Dedifferentiated amniotic fluid mesenchymal stem cell (primary cell): ENCODE data around the gene ZNF688.

Source experiments
- DNase-seq: peaks from one replicate; pipeline ENCODE4 v3.0.0-alpha.2; 2016; ENCODE audit errors: extremely low spot score

The ZNF688 gene

GRCh38 chr16:30585400-30586191, 14.1 kb upstream of the ZNF688 start, which contains the start of gene ZNF785:
Gene ZNF785 (minus strand): TSS chr16:30585697. CDS start chr16:30585611, 86 bp downstream.
- DNase-seq = peak; percentile 99

DNA sequence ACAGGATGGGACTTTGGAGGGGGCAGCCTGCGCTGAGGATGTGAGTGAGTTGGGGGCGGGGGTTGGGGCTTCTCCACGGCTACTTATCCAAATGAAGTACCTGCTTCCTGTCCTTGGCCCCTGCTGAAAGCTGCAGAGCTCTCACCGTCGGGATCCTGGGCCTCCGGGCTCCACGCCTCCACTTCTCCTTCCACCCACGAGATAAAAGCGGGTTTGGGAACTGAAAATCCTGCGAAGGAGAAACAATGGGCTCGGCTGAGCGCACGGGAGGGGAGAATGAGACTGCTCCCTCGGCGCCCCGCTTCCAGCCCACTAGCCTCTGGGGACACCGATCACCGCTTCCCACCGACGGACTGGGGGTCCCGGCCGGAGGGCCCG, 13.5 kb upstream of the ZNF688 start:
- no peak for DNase-seq

GRCh38 chr16:30582611-30583340, 11.3 kb upstream of the ZNF688 start:
- no peak for DNase-seq

DNA sequence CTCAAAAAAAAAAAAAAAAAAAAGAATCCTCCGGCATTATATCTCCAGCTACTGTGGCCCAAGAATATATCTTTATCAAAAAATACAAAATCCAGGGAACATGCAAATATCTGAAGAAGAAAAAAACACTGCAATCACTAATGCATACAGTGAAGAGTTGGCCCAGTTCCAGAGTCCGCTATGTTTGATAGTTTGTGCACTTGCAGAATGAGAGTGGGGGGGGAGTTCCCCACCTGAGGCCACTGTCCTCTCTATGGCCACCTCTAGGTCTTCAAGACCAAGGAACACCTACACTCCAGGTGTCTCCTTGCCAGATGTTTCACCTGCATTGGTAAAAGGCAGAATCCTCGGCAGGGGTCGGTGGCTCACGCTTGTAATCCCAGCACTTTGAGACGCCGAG, 9.9 kb upstream of the ZNF688 start:
- no peak for DNase-seq

- DNase-seq = no peak
Observed at GRCh38 chr16:30574678-30575077, 3.2 kb upstream of the ZNF688 start.

DNA sequence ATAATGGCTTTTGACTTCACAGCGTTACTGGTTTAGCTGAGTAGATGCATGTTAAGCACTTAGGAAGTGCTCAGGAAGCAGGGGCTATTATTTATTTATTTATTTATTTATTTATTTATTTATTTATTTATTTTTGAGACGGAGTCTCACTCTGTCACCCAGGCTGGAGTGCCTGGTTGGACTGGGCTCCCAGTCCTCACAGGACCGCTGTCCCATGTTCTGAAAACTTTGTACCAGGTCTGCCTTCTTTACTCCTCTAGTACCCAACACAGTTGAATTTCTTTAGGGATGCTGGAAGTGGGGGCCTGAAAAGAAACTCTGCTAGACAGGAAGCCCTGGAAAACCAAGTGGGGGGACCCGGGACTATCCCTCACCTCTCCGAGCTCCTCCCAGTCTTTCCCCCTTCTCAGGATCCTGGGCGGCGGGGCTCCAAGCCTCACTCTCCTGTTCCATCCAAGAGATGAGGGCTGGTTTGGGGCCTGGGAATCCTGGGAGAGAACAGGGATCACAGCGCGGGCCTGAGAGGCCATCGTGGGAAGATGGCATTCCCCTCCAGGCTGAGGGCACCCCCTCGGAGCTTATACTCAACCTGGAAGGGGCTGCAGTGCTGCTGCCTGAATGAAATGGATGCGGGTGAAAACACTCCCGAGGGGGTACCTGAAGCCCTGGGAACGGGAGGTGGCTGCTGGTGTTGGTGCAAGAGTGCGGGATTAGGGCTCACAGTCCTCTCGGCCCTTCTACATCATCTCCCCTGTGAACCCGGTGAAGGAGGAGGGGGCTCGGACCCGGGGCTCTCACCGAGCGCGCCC, 674 bp downstream of the ZNF688 start:
- no peak for DNase-seq

GRCh38 chr16:30569746-30570635, 1.5 kb downstream of the ZNF688 start:
- DNase-seq = no peak

DNA sequence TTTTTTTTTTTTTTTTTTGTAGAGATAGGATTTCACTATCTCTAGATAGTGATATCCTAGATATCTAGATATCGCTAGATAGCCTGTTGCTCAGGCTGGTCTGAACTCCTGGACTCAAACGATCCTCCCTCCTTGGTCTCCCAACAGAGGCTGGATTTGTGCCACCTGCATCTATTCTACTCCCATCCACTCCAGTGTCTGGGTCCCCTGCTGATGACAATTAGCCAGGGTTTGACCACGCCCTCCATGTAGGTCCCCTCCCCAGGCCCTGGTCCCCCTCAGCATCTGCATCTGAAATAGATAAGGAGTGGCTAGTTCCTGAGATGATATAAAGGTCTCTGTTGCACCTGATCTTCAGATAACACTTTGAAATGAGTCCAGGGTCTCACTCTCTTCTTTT, 2.2 kb downstream of the ZNF688 start:
- DNase-seq = no peak

DNA sequence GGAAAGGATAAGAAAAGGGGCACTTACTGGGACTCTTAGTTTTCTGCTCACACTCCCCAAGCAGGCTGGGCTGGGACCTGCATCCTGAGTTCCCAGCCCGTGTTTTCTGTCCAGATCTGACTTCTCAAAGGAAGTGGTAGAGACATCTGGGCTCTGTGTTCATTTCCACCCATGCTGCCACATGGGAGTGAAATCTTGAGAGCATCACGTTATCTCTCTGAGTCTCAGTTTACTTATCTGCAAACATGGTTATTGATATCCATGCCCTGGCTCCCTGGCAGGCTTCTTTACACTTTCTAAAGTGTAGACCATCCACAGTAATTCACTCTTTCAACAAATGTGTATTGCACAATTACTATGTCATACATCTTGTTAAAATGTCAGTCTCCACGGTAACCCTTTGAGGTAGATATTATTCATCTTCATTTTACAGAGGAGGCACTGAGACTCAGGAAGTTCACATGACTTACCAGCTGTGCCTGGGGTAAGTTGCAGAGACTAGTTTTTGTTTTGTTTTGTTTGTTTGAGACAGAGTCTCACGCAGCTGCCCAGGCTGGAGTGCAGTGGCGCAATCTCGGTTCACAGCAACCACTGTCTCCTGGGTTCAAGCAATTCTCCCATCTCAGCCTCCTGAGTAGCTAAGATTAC, 3.4 kb downstream of the ZNF688 start:
- DNase-seq = no peak

GRCh38 chr16:30567160-30567990, 4.1 kb downstream of the ZNF688 start:
- no peak for DNase-seq

DNA sequence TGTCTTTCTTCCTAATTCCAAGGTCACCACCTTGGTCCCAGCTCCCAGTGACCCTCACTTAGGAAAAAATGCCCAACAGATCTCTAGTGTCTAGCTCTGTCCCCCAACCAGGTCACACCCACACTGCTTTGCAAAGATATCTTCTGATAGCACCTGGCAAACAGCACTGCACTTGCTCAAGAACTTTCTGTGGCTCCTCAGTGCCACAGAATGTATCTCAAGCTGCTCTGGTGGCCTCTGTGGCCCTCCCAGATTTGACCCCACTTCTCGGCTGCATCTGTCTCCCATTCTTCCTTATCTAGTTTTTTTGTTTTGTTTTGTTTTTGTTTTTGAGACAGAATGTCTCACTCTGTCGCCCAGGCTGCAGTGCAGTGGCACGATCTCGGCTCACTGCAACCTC, 5.0 kb downstream of the ZNF688 start:
- no peak for DNase-seq

- DNase-seq = no peak
Observed at GRCh38 chr16:30565984-30566383, 5.5 kb downstream of the ZNF688 start.

DNA sequence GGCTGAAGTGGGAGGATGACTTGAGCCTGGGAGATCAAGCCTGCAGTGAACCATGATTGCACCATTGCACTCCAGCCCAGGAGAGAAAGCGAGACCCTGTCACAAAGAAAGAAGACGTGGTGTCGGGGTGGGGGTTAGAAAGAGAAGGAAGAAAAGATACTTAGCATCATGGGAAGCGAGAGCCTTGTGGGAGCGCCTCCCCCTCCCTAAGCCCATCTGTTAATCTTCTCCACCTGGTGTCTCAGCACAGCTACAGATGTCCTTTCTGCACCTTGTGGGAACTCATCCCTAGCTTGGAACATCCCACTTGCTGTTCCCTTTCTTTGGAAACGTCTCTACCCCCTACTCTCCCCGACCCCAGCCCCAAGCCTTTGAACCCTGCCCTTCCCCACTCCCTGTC, 6.0 kb downstream of the ZNF688 start:
- no peak for DNase-seq

DNA sequence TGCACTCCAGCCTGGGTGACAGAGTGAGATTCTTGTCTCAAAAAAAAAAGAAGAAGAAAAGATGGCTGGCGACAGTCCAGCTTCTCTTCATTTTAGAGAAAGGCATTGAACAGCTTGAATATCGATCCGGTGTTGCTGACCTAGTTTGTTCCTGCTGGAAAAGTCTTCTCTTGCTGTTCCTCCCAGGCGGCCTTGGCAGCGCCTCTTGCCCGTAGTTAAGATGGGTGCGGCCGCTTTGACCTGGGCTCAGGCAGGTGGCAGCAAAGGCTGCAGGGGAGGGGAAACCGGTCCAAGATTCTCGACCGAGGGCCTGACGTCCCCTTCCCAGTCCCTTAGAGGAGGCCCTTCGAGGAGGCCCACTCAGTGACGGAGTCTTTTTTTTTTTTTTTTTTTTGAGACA, 9.5 kb downstream of the ZNF688 start:
- no peak for DNase-seq

DNA sequence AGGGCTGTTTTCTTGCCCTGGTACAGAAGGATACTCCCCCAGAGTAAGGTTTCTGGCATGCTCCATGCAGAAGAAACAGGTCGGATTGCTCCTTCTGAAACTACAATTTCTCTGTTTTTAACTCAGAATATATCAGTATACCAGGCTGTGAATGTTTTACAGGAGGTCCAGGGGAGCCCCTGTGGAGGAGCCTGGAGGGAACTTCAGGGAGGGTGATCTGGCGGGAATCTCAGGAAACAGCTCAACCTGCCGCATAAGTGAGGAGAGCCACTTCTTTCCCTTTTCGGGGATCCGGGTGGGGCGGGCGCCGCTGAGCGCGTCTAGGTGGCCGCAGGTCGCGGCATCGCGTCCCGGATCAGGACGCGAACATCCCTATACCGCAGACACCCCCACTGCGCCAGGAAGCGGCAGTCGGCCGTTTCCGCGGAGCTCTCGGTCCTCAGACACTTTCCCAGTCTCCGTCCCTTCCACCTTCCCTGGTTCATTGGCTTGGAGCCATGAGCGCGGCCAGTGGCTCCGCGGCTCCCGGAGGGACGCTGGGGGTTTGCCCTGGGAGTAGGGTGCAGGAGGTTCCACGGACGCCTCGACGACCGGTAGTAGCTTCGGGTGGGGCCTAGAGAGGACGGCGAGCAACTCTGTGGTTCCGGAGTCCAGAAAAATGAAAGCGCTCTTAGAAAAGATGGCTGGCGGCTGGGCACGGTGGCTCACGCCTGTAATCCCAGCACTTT, 10.3 kb downstream of the ZNF688 start:
- DNase-seq = no peak

GRCh38 chr16:30559690-30560089, 11.8 kb downstream of the ZNF688 start:
- no peak for DNase-seq

GRCh38 chr16:30558789-30559377, 12.6 kb downstream of the ZNF688 start:
- no peak for DNase-seq

GRCh38 chr16:30557957-30558788, 13.3 kb downstream of the ZNF688 start, which contains the start of gene ZNF764:
Gene ZNF764 (minus strand): TSS chr16:30558374. CDS start chr16:30558182, 192 bp downstream.
- DNase-seq = peak; percentile 98
